ENCODE data around the gene SPATA17. TPM values are rescaled to one million over a fixed set of nuclear protein-coding genes. Genes with fewer than 3 reads are reported as not detected.

Gene SPATA17
- total and polyA plus RNA-seq, 10 of the 15 experiments (the other 5 are each of a cell fraction or from before 2014, with no cell fraction given), result 0.08 to 0.27 (median 0.11) TPM; not detected in 6

GRCh38 chr1:217614200-217614712 is 16.9 kb upstream of the SPATA17 start:
- POLR2A ChIA-PET, result no interaction called here
- no peak overlapping the region for H3K27ac ChIP-seq (ENCODE audit: control insufficient read depth, insufficient read depth)
- RAD21 ChIA-PET (ENCODE audit: unreplicated experiment), result no interaction called here
- no peaks in the 10 kb centered on the region for H3K79me2 ChIP-seq (ENCODE audit: control insufficient read depth, insufficient read depth, low read length)
- 96% methylated on average over 3 of the region's 3 CpGs for WGBS (ENCODE audit: insufficient coverage, insufficient replicate concordance, low lambda C conversion rate, missing lambda C conversion rate)
- CTCF ChIA-PET, result interaction anchor here (2.0 kb wide), 1 partner anchor 46 kb away, joined by 6 read pairs; no protein-coding TSS in a partner anchor
- intact Hi-C loops (cut with micrococcal nuclease; ENCODE audit: unreplicated experiment) (no loop called here), in situ Hi-C loops (cut with MboI) (no loop called here)
- no peak for FAIRE-seq
- no peak overlapping the region for H3K4me2 ChIP-seq (ENCODE audit: control insufficient read depth, insufficient read depth)
- no peaks in the 10 kb centered on the region for H3K27me3 ChIP-seq (replicated peaks in 1 of 2; ENCODE audit: control insufficient read depth in 2 of 2, insufficient read depth in 2 of 2, low read length in 1 of 2)
- no peaks in the 10 kb centered on the region for H3K9me3 ChIP-seq (replicated peaks; ENCODE audit: control insufficient read depth, insufficient read depth, low read length)
- H3K36me3 ChIP-seq (ENCODE audit: control insufficient read depth in 2 of 2, insufficient read depth in 2 of 2, low read length in 1 of 2), result peaks cover 0 to 7% of the 10 kb centered on the region in 2 experiments; a peak in 1 of 4 replicates
- no peaks in the 10 kb centered on the region for H3K4me1 ChIP-seq (ENCODE audit: control insufficient read depth, insufficient read depth, low read length)
- TF ChIP-seq WRNIP1 (IDR thresholded peaks at IDR 0.05; ENCODE audit: borderline replicate concordance, low read depth, low read length) (no peak), RBBP5 (conservative IDR thresholded peaks at IDR 0.05) (no peak), SREBF1 (IDR thresholded peaks at IDR 0.05; ENCODE audit: low read length) (no peak), ZNF622 (IDR thresholded peaks at IDR 0.05) (no peak), CEBPB (IDR thresholded peaks at IDR 0.05; ENCODE audit: borderline replicate concordance in 1 of 2, low read depth in 2 of 2, low read length in 2 of 2) (no peak), MXI1 (IDR thresholded peaks at IDR 0.05; ENCODE audit: low read depth, low read length) (no peak), SMC3 (IDR thresholded peaks at IDR 0.05; ENCODE audit: borderline replicate concordance, low read length) (no peak), PML (IDR thresholded peaks at IDR 0.05; ENCODE audit: low read length) (no peak), SUPT20H (IDR thresholded peaks at IDR 0.05; ENCODE audit: borderline replicate concordance, control insufficient read depth, low read depth, low read length) (no peak), MYB (IDR thresholded peaks at IDR 0.05; ENCODE audit: borderline replicate concordance, low read depth, low read length) (no peak), NR2F1 (conservative IDR thresholded peaks at IDR 0.05) (no peak), CREM (IDR thresholded peaks at IDR 0.05; ENCODE audit: low read depth) (no peak)
- TF ChIP-seq, protein P1, sequence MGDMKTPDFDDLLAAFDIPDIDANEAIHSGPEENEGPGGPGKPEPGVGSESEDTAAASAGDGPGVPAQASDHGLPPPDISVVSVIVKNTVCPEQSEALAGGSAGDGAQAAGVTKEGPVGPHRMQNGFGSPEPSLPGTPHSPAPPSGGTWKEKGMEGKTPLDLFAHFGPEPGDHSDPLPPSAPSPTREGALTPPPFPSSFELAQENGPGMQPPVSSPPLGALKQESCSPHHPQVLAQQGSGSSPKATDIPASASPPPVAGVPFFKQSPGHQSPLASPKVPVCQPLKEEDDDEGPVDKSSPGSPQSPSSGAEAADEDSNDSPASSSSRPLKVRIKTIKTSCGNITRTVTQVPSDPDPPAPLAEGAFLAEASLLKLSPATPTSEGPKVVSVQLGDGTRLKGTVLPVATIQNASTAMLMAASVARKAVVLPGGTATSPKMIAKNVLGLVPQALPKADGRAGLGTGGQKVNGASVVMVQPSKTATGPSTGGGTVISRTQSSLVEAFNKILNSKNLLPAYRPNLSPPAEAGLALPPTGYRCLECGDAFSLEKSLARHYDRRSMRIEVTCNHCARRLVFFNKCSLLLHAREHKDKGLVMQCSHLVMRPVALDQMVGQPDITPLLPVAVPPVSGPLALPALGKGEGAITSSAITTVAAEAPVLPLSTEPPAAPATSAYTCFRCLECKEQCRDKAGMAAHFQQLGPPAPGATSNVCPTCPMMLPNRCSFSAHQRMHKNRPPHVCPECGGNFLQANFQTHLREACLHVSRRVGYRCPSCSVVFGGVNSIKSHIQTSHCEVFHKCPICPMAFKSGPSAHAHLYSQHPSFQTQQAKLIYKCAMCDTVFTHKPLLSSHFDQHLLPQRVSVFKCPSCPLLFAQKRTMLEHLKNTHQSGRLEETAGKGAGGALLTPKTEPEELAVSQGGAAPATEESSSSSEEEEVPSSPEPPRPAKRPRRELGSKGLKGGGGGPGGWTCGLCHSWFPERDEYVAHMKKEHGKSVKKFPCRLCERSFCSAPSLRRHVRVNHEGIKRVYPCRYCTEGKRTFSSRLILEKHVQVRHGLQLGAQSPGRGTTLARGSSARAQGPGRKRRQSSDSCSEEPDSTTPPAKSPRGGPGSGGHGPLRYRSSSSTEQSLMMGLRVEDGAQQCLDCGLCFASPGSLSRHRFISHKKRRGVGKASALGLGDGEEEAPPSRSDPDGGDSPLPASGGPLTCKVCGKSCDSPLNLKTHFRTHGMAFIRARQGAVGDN (IDR thresholded peaks at IDR 0.05), result no peak
- TF ChIP-seq, protein P2, sequence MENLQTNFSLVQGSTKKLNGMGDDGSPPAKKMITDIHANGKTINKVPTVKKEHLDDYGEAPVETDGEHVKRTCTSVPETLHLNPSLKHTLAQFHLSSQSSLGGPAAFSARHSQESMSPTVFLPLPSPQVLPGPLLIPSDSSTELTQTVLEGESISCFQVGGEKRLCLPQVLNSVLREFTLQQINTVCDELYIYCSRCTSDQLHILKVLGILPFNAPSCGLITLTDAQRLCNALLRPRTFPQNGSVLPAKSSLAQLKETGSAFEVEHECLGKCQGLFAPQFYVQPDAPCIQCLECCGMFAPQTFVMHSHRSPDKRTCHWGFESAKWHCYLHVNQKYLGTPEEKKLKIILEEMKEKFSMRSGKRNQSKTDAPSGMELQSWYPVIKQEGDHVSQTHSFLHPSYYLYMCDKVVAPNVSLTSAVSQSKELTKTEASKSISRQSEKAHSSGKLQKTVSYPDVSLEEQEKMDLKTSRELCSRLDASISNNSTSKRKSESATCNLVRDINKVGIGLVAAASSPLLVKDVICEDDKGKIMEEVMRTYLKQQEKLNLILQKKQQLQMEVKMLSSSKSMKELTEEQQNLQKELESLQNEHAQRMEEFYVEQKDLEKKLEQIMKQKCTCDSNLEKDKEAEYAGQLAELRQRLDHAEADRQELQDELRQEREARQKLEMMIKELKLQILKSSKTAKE (IDR thresholded peaks at IDR 0.05; ENCODE audit: low read depth, poor library complexity, severe bottlenecking), result no peak
- no peak for ATAC-seq
- H3K9ac ChIP-seq (ENCODE audit: control insufficient read depth, insufficient read depth, low read length), result no peak overlapping the region
- BruUV-seq (replicated peaks), result no TSS peak
- SMC1A ChIA-PET (ENCODE audit: uncharacterized antibody, unreplicated experiment), result interaction anchor here (0.8 to 0.9 kb wide), 2 partner anchors 37 to 122 kb away, joined by 3 read pairs; no protein-coding TSS in a partner anchor
- DNase-seq (ENCODE audit: low read depth, low spot score), result no peak
- H2AFZ ChIP-seq (ENCODE audit: control insufficient read depth, low read depth, low read length), result no peak overlapping the region
- H3K4me3 ChIP-seq, result no peak overlapping the region
- H4K20me1 ChIP-seq (ENCODE audit: control insufficient read depth, insufficient read depth), result no peaks in the 10 kb centered on the region

Measured in GM12878 (cell line).